RKO (cell line): ENCODE measurements around the gene PCDHGC4.

Experiments
- DNase-seq: peaks from one replicate; pipeline ENCODE4 v3.0.0-alpha.2; 2016; ENCODE audit warnings: low spot score

PCDHGC4 gene

DNA sequence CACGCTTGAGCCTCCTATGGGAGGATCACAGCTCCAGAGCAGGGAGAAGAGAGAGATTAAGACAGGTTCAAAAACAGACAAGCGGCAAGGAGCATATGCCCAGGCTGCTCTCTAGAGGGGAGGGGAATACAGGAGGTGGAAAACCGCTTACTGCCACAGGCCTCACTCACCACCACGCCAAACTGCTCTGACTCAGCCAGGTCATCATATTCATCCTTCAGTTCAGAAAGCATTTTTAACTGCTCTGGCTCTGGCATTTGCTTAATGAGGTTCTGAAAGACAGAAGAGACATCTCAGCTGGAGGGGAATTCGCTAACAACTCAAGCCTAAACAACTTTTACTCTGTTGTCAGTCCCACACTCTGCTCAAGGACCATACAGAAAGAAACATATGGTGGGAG lies 44.2 kb downstream of the PCDHGC4 start:
- DNase-seq: no peak

DNA sequence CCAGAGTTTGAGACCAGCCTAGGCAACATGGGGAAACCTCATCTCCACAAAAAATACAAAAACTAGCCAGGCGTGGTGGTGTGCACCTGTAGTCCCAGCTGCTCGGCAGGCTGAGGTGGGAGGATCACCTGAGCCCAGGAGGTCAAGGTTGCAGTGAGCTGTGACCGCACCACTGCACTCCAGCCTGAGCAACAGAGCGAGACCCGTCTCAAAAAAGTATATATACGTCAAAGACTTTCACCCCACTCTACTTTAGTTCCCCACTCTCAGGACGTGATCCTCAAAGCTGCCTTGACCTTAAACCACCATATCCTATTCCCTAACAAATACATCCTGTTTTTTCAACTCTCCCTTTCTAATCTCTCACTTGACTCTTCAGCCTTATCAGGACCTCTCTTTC lies 45.0 kb downstream of the PCDHGC4 start:
- no peak for DNase-seq

DNA sequence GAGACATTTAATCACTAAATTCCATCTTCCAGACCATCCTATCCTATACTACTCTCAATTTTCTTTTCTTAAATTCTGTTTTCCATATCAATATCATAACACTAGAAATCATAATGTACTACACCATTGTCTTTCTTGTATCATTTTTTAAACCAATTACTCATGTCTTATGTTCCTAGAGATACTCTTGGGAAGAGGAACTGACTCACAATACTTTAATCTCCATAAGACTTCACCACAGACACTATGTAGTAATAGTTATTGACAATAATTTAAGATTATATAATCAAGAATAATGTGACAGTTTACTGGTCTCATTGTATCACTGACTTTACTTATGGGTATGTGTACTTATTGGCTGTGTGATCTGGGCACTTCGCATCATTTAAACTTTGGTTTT lies 47.9 kb downstream of the PCDHGC4 start:
- no peak for DNase-seq

DNA sequence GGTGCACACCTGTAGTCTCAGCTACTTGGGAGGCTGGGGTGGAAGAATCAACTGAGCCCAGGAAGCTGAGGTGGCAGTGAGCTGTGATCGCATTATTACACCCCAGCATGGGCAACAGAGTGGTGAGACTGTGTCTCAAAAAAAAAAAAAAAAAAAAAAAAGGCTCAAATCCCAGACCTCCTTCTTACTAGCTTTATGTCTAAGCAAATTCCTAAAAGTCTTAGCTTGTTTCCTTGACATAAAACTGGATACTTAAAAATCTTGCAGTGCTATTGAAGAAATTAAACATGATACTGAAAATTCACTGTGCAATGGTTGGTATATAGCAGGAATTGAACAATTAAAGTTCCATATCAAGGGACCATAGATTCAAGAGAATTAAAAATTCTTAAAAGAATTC lies 49.1 kb downstream of the PCDHGC4 start:
- DNase-seq: no peak

DNA sequence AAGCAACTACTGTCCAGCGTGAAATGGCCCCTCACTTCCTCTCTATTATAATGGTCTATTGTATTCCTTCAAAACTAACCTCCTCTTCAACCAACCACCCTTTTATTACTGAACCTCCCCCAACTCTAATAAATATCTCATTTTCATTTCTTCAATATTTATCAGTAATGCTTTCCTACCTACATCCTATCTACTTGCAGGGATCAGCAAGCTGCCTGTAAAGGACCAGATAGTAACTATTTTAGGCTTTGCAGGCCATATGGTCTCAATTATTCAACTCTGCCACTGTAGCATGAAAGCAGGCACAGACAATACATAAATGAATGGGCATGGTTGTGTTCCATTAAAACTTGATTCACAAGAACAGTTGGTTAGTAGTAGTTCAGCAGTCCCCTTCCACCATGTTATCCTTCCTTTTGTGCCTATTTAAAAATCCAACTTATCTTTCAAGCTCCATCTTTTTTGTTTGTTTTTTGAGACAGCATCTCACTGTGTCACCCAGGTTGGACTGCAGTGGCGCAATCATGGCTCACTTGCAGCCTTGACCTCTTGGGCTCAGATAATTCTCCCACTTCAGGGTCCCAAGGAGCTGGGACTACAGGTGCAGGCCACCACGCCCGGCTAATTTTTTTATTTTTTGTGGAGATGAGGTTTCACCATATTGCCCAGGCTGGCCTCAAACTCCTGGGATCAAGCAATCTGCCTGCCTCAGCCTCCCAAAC lies 49.8 kb downstream of the PCDHGC4 start:
- no peak for DNase-seq
